ENCODE results near the gene SLC9A2. TPM values are rescaled to one million over a fixed set of nuclear protein-coding genes. Genes with fewer than 3 reads are reported as not detected.

Gene SLC9A2
- total RNA-seq, 4 donors from 2014 or later, result 0.06 to 0.17 (median 0.17) TPM; not detected in 1

GRCh38 chr2:102677244-102678215 is 58.2 kb downstream of the SLC9A2 start:
- DNase-seq (ENCODE audit: extremely low spot score), result no peak
- Histone ChIP-seq H3K27me3 (peaks cover 0 to 9% (median 0%) of the 10 kb centered on the region in 4 donors), H3K27ac (replicated peaks in 1 of 4) (no peak overlapping the region), H3K4me1 (no peaks in the 10 kb centered on the region), H3K36me3 (no peaks in the 10 kb centered on the region), H3K4me3 (no peak overlapping the region), H3K9me3 (no peaks in the 10 kb centered on the region)
- WGBS, result 68% methylated on average over 4 of the region's 4 CpGs
- TF ChIP-seq POLR2AphosphoS5 (IDR thresholded peaks at IDR 0.05), result no peak
- no peak for TF ChIP-seq EP300 (IDR thresholded peaks at IDR 0.05)
- TF ChIP-seq POLR2A (IDR thresholded peaks at IDR 0.05; ENCODE audit: low read depth), result no peak
- TF ChIP-seq CTCF (IDR thresholded peaks at IDR 0.05), result no peak
- intact Hi-C loops (cut with DNase I), result no loop called here

- no peak overlapping the region for H3K4me3 ChIP-seq
- no peaks in the 10 kb centered on the region for H3K36me3 ChIP-seq
- 86% methylated on average over 5 of the region's 5 CpGs for WGBS
- no peak for TF ChIP-seq POLR2A (IDR thresholded peaks at IDR 0.05; ENCODE audit: low read depth)
- TF ChIP-seq EP300 (IDR thresholded peaks at IDR 0.05), result no peak
- TF ChIP-seq CTCF (IDR thresholded peaks at IDR 0.05), result no peak
- no peak for TF ChIP-seq POLR2AphosphoS5 (IDR thresholded peaks at IDR 0.05)
- H3K9me3 ChIP-seq, result no peaks in the 10 kb centered on the region
- DNase-seq (ENCODE audit: extremely low spot score), result no peak
- H3K27ac ChIP-seq (replicated peaks in 1 of 4), result no peak overlapping the region
- intact Hi-C loops (cut with DNase I), result no loop called here
- H3K4me1 ChIP-seq, result no peaks in the 10 kb centered on the region
- H3K27me3 ChIP-seq, result peaks cover 0 to 9% (median 0%) of the 10 kb centered on the region in 4 donors
Observed at GRCh38 chr2:102678442-102678841, 59.1 kb downstream of the SLC9A2 start.

- Histone ChIP-seq H3K4me3 (no peak overlapping the region), H3K27me3 (no peaks in the 10 kb centered on the region), H3K9me3 (no peaks in the 10 kb centered on the region), H3K4me1 (no peaks in the 10 kb centered on the region), H3K36me3 (no peaks in the 10 kb centered on the region), H3K27ac (replicated peaks in 1 of 4) (no peak overlapping the region)
- TF ChIP-seq POLR2A (IDR thresholded peaks at IDR 0.05; ENCODE audit: low read depth), result no peak
- no peak for TF ChIP-seq POLR2AphosphoS5 (IDR thresholded peaks at IDR 0.05)
- TF ChIP-seq CTCF (IDR thresholded peaks at IDR 0.05), result no peak
- no peak for TF ChIP-seq EP300 (IDR thresholded peaks at IDR 0.05)
- 75% methylated on average over 11 of the region's 11 CpGs for WGBS
- intact Hi-C loops (cut with DNase I), result no loop called here
- DNase-seq (ENCODE audit: extremely low spot score), result no peak
Observed at GRCh38 chr2:102686479-102687439, 67.4 kb downstream of the SLC9A2 start.

- Histone ChIP-seq H3K27me3 (peaks cover 0 to 5% (median 0%) of the 10 kb centered on the region in 4 donors), H3K4me3 (no peak overlapping the region), H3K27ac (replicated peaks in 1 of 4) (no peak overlapping the region), H3K36me3 (no peaks in the 10 kb centered on the region), H3K9me3 (no peaks in the 10 kb centered on the region), H3K4me1 (no peaks in the 10 kb centered on the region)
- 51% methylated on average over 5 of the region's 5 CpGs for WGBS
- intact Hi-C loops (cut with DNase I), result no loop called here
- no peak for DNase-seq (ENCODE audit: extremely low spot score)
- no peak for TF ChIP-seq POLR2AphosphoS5 (IDR thresholded peaks at IDR 0.05)
- TF ChIP-seq EP300 (IDR thresholded peaks at IDR 0.05), result no peak
- TF ChIP-seq POLR2A (IDR thresholded peaks at IDR 0.05; ENCODE audit: low read depth), result no peak
- no peak for TF ChIP-seq CTCF (IDR thresholded peaks at IDR 0.05)
Observed at GRCh38 chr2:102690012-102690411, 70.7 kb downstream of the SLC9A2 start.
